SK-N-SH (cell line): ENCODE data around the gene TTC28. TPM values are rescaled to one million over a fixed set of nuclear protein-coding genes. Genes with fewer than 3 reads are reported as not detected.
A peak's percentile ranks its signal among the peaks of the same experiment; 100 is the strongest.

ENCODE experiments used
- CTCF ChIA-PET: fragments of 300-600, 350-600 bp; formaldehyde crosslinking; extraction: SDS; loops from one replicate; lab custom pipeline; 2021; lab: Yijun Ruan, JAX
- POLR2A ChIA-PET: fragments of 350-600 bp; sonication (Branson Sonifier 250); formaldehyde crosslinking; extraction: SDS; loops from one replicate; lab custom pipeline; 2020; ENCODE audit warnings: antibody characterized with exemption, inconsistent platforms; lab: Yijun Ruan, JAX
- DNase-seq: peaks from one replicate; pipeline ENCODE4 v3.0.0; 2012
- H2AFZ ChIP-seq: fragments of 200-600 bp; sonication (generic); 2 replicates; pipeline ENCODE4 v1.8.1; 2016; ENCODE audit warnings: antibody characterized with exemption, mild to moderate bottlenecking, low read depth
- H3F3A ChIP-seq: fragments of 200-600 bp; sonication (generic); replicated peaks from 2 replicates; pipeline ENCODE3; 2016; ENCODE audit warnings: antibody characterized with exemption, mild to moderate bottlenecking; ENCODE audit not compliant: insufficient read depth
- H3K27ac ChIP-seq, 2 experiments: fragments of 200-500 bp in 1 of 2; fragments of 200-600 bp in 1 of 2; sonication (Bioruptor generic) in 1 of 2; sonication (generic), shearing (Covaris generic) in 1 of 2; 2 replicates each; pipeline versions ENCODE4 v1.5.1 to v1.6.1; 2014 to 2016; ENCODE audit warnings: low read depth in 2 of 2, inconsistent platforms in 1 of 2, low read length in 1 of 2, mild to moderate bottlenecking in 1 of 2, mixed read lengths in 1 of 2
- H3K27me3 ChIP-seq: fragments of 200-600 bp; sonication (generic), shearing (Covaris generic); 2 replicates; pipeline ENCODE4 v1.6.1; 2016; ENCODE audit warnings: mixed run types; ENCODE audit not compliant: insufficient read depth
- H3K36me3 ChIP-seq, 2 experiments: fragments of 200-500 bp in 1 of 2; fragments of 200-600 bp in 1 of 2; sonication (Bioruptor generic) in 1 of 2; sonication (generic) in 1 of 2; replicated peaks in 1 of 2; 2 replicates each; pipeline versions ENCODE3 to v1.5.1; 2014 to 2016; ENCODE audit warnings: low read length in 1 of 2, mild to moderate bottlenecking in 1 of 2; ENCODE audit not compliant: insufficient read depth in 2 of 2, control insufficient read depth in 1 of 2
- H3K4me1 ChIP-seq, 2 experiments: fragments of 200-500 bp in 1 of 2; fragments of 200-600 bp in 1 of 2; sonication (Bioruptor generic) in 1 of 2; sonication (generic), shearing (Covaris generic) in 1 of 2; 2 replicates each; pipeline versions ENCODE4 v1.5.1 to v1.6.1; 2014 to 2016; ENCODE audit warnings: low read depth in 1 of 2, low read length in 1 of 2, mixed run types in 1 of 2; ENCODE audit not compliant: insufficient read depth in 2 of 2, control insufficient read depth in 1 of 2
- H3K4me2 ChIP-seq: fragments of 200-600 bp; sonication (generic), shearing (Covaris generic); 2 replicates; pipeline ENCODE4 v1.6.1; 2017; ENCODE audit warnings: mixed run types
- H3K4me3 ChIP-seq, 2 experiments: fragments of 200-500 bp in 1 of 2; fragments of 200-600 bp in 1 of 2; sonication (Bioruptor generic) in 1 of 2; sonication (generic), shearing (Covaris generic) in 1 of 2; 2 replicates each; pipeline versions ENCODE4 v1.5.1 to v1.8.1; 2014 to 2016; ENCODE audit warnings: low read depth in 2 of 2, inconsistent platforms in 1 of 2, low read length in 1 of 2, mild to moderate bottlenecking in 1 of 2, mixed read lengths in 1 of 2, moderate library complexity in 1 of 2
- H3K79me2 ChIP-seq: fragments of 200-600 bp; sonication (generic); 2 replicates; pipeline ENCODE4 v1.8.1; 2017; ENCODE audit warnings: mild to moderate bottlenecking; ENCODE audit not compliant: insufficient read depth
- H3K9ac ChIP-seq: fragments of 200-600 bp; sonication (generic); 2 replicates; pipeline ENCODE4 v1.6.1; 2017; ENCODE audit warnings: mixed run types
- H3K9me2 ChIP-seq: fragments of 200-600 bp; sonication (generic); 2 replicates; pipeline ENCODE4 v1.6.1; 2017; ENCODE audit warnings: mixed run types
- H3K9me3 ChIP-seq: fragments of 200-600 bp; sonication (generic); 2 replicates; pipeline ENCODE4 v1.6.1; 2017; ENCODE audit warnings: mixed run types, mild to moderate bottlenecking, moderate library complexity
- H4K20me1 ChIP-seq: fragments of 200-600 bp; sonication (generic); 2 replicates; pipeline ENCODE4 v1.6.1; 2017; ENCODE audit warnings: mild to moderate bottlenecking, mixed run types; ENCODE audit not compliant: insufficient read depth
- EZH2phosphoT487 ChIP-seq: fragments of 200-600 bp; sonication (generic); IDR thresholded peaks from 2 replicates; pipeline ENCODE4 v1.6.1; 2017; ENCODE audit warnings: low read depth, mixed run types, mild to moderate bottlenecking, antibody characterized with exemption, moderate library complexity, borderline replicate concordance
- FOSL2 ChIP-seq: IDR thresholded peaks from 2 replicates; pipeline ENCODE4 v1.4.0; 2012; ENCODE audit warnings: low read depth, mild to moderate bottlenecking, moderate library complexity, borderline replicate concordance
- FOXM1 ChIP-seq: IDR thresholded peaks from 2 replicates; pipeline ENCODE4 v1.4.0; 2012; ENCODE audit warnings: low read depth, mild to moderate bottlenecking
- GABPA ChIP-seq: IDR thresholded peaks from 2 replicates; pipeline ENCODE4 v1.4.0; 2012; ENCODE audit warnings: low read depth, mild to moderate bottlenecking
- GATA2 ChIP-seq: sonication (generic); formaldehyde crosslinking; IDR thresholded peaks from 2 replicates; pipeline ENCODE4 v1.5.0; 2020; ENCODE audit warnings: mild to moderate bottlenecking, missing genetic modification reagents
- JUND ChIP-seq: IDR thresholded peaks from 2 replicates; pipeline ENCODE4 v1.4.0; 2012
- MEF2A ChIP-seq: IDR thresholded peaks from 2 replicates; pipeline ENCODE4 v1.4.0; 2012; ENCODE audit warnings: low read depth, borderline replicate concordance
- MXI1 ChIP-seq: IDR thresholded peaks from 2 replicates; pipeline ENCODE4 v1.6.1; 2012; ENCODE audit warnings: mild to moderate bottlenecking, low read depth, low read length, improper control_type of control experiment
- NFIC ChIP-seq: IDR thresholded peaks from 2 replicates; pipeline ENCODE4 v1.4.0; 2012; ENCODE audit warnings: borderline replicate concordance
- RAD21 ChIP-seq: IDR thresholded peaks from 2 replicates; pipeline ENCODE4 v1.6.1; 2012; ENCODE audit warnings: mild to moderate bottlenecking, low read length
- SMC3 ChIP-seq: IDR thresholded peaks from 2 replicates; pipeline ENCODE4 v1.6.1; 2012; ENCODE audit warnings: low read depth, low read length, improper control_type of control experiment
- TCF12 ChIP-seq: IDR thresholded peaks from 2 replicates; pipeline ENCODE4 v1.4.0; 2012
- TEAD4 ChIP-seq: IDR thresholded peaks from 2 replicates; pipeline ENCODE4 v1.4.0; 2012; ENCODE audit warnings: mild to moderate bottlenecking, borderline replicate concordance; ENCODE audit not compliant: insufficient read depth
- YY1 ChIP-seq: IDR thresholded peaks from 2 replicates; pipeline ENCODE4 v1.4.0; 2012; ENCODE audit warnings: low read depth, mild to moderate bottlenecking
- WGBS: methylation state at CpG from one replicate; pipeline ENCODE4 v1.1.6; 2017; ENCODE audit warnings: low lambda C conversion rate; 5-methylcytosine and 5-hydroxymethylcytosine counted together
- polyA plus RNA-seq, 3 experiments: library from polyadenylated mRNA; depleted of rRNA; stranded (reverse); fragments of >200 nt; gene quantifications; 2 replicates each; pipeline ENCODE4 v1.2.3, GENCODE V29; 2012
- TF ChIP-seq, protein P1 (sequence below): IDR thresholded peaks from 2 replicates; pipeline ENCODE4 v1.4.0; 2012; ENCODE audit warnings: low read depth, borderline replicate concordance
- TF ChIP-seq, protein P2 (sequence below): IDR thresholded peaks from 2 replicates; pipeline ENCODE4 v1.4.0; 2012; ENCODE audit warnings: low read depth
- TF ChIP-seq, protein P3 (sequence below): IDR thresholded peaks from 2 replicates; pipeline ENCODE4; 2012
- TF ChIP-seq, protein P4 (sequence below): fragments of 200-600 bp; sonication (generic); IDR thresholded peaks from 2 replicates; pipeline ENCODE4 v1.6.1; 2017; ENCODE audit warnings: antibody characterized with exemption, mild to moderate bottlenecking, moderate library complexity

The TTC28 gene
- polyA plus RNA-seq, 1 of the 3 experiments (the other 2 are of a cell fraction): 5.9 TPM

DNA sequence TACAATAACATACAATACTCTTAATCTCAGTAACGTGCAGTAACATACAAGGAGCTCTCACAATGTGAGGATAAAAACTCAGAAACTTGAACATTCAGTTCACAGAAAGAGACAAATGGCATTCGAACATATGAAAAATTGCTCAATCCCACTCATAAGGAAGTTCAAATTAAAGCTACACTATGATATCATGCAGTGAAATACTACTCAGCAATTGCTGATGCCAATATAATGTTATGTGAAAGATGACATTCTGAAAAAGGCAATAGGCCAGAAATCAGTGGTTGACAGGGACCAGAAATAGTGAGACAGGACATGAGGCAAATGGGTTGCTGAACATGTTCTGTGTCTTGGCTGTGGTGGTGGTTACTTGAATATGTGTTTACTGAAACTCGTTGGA, 726.9 kb downstream of the TTC28 start (continued):
- TF ChIP-seq, protein P1, sequence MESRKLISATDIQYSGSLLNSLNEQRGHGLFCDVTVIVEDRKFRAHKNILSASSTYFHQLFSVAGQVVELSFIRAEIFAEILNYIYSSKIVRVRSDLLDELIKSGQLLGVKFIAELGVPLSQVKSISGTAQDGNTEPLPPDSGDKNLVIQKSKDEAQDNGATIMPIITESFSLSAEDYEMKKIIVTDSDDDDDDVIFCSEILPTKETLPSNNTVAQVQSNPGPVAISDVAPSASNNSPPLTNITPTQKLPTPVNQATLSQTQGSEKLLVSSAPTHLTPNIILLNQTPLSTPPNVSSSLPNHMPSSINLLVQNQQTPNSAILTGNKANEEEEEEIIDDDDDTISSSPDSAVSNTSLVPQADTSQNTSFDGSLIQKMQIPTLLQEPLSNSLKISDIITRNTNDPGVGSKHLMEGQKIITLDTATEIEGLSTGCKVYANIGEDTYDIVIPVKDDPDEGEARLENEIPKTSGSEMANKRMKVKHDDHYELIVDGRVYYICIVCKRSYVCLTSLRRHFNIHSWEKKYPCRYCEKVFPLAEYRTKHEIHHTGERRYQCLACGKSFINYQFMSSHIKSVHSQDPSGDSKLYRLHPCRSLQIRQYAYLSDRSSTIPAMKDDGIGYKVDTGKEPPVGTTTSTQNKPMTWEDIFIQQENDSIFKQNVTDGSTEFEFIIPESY: no peak
- TF ChIP-seq, protein P2, sequence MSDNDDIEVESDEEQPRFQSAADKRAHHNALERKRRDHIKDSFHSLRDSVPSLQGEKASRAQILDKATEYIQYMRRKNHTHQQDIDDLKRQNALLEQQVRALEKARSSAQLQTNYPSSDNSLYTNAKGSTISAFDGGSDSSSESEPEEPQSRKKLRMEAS: no peak

DNA sequence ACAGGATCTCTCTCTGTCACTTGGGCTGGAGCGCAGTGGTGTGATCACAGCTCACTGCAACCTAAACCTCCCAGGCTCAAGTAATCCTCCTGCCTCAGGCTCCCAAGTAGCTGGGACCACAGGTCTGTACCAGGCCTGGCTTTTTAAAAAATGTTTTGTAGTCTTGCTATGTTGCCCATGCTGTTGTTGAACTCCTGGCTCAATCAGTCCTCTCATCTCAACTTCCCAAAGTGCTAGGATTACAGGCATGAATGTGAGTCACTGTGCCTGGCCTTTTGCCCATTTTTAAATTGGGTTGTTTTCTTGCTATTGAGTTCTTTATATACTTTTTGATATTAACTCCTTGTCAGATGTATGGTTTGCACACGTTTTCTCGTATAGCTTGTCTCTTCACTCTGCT, 727.5 kb downstream of the TTC28 start:
- H3K27ac ChIP-seq: peak overlapping the region in 1 of 2 experiments; percentile 19; a peak in 1 of 4 replicates
- H4K20me1 ChIP-seq: no peaks in the 10 kb centered on the region
- DNase-seq: no peak
- no peak overlapping the region for H3K4me3 ChIP-seq
- H3K27me3 ChIP-seq: no peaks in the 10 kb centered on the region
- ChIA-PET CTCF (no interaction called here), POLR2A (no interaction called here)
- no peak overlapping the region for H3K9ac ChIP-seq
- H3K79me2 ChIP-seq: no peaks in the 10 kb centered on the region
- peaks cover 0 to 12% of the 10 kb centered on the region in 2 experiments; a peak in 1 of 4 replicates for H3K4me1 ChIP-seq
- H2AFZ ChIP-seq: no peak overlapping the region; the same call in 1 of the 2 replicates
- H3K9me3 ChIP-seq: no peaks in the 10 kb centered on the region
- TF ChIP-seq NFIC (peak; percentile 70; the same call in 1 of the 2 replicates), JUND (peak; percentile 50; the same call in 1 of the 2 replicates), SMC3 (no peak), FOSL2 (peak; percentile 52; the same call in 1 of the 2 replicates), EZH2phosphoT487 (no peak), RAD21 (no peak), MXI1 (no peak), GATA2 (CRISPR knock-in tag) (no peak), YY1 (no peak), FOXM1 (no peak)
- TF ChIP-seq, protein P3, sequence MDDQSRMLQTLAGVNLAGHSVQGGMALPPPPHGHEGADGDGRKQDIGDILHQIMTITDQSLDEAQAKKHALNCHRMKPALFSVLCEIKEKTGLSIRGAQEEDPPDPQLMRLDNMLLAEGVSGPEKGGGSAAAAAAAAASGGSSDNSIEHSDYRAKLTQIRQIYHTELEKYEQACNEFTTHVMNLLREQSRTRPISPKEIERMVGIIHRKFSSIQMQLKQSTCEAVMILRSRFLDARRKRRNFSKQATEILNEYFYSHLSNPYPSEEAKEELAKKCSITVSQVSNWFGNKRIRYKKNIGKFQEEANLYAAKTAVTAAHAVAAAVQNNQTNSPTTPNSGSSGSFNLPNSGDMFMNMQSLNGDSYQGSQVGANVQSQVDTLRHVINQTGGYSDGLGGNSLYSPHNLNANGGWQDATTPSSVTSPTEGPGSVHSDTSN: no peak
- peaks cover 0 to 4% of the 10 kb centered on the region in 2 experiments for H3K36me3 ChIP-seq
- H3K4me2 ChIP-seq: no peak overlapping the region
- 76% methylated on average over 3 of the region's 3 CpGs for WGBS
- no peaks in the 10 kb centered on the region for H3K9me2 ChIP-seq
- no peaks in the 10 kb centered on the region for H3F3A ChIP-seq

DNA sequence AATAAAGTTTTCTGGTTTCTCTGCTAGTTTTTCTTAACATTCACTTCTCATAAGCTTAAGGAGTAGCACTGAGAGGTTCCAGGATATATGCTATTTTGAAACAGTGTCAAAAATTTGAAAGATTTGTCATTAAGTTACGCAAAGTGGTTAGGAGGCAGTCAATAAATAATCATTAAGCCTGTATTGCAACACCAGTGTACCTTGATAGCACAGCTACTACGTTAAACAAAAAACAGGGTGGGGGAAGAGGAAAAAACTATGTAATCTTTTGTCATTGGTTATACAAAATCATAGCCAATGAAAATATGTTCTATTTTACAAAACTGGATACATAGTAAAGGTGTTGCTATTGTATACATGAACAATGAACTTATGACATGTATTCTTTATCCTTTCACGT, 730.2 kb downstream of the TTC28 start:
- no peaks in the 10 kb centered on the region for H3K27me3 ChIP-seq
- DNase-seq: no peak
- H3K4me1 ChIP-seq: peaks cover 0 to 12% of the 10 kb centered on the region in 2 experiments; a peak in 1 of 4 replicates
- ChIA-PET POLR2A (no interaction called here), CTCF (interaction anchor here (0.6 to 2.0 kb wide), 5 partner anchors 10 to 63 kb away, joined by 3 to 8 read pairs (median 3); no protein-coding TSS in a partner anchor)
- H3F3A ChIP-seq: no peaks in the 10 kb centered on the region
- no peak overlapping the region for H3K27ac ChIP-seq
- 85% methylated on average over 3 of the region's 3 CpGs for WGBS
- no peaks in the 10 kb centered on the region for H3K79me2 ChIP-seq
- H3K4me2 ChIP-seq: no peak overlapping the region
- no peaks in the 10 kb centered on the region for H3K36me3 ChIP-seq
- no peaks in the 10 kb centered on the region for H3K9me3 ChIP-seq
- H3K9me2 ChIP-seq: no peaks in the 10 kb centered on the region
- H4K20me1 ChIP-seq: no peaks in the 10 kb centered on the region
- no peak overlapping the region for H2AFZ ChIP-seq
- H3K9ac ChIP-seq: no peak overlapping the region
- TF ChIP-seq, protein P4, sequence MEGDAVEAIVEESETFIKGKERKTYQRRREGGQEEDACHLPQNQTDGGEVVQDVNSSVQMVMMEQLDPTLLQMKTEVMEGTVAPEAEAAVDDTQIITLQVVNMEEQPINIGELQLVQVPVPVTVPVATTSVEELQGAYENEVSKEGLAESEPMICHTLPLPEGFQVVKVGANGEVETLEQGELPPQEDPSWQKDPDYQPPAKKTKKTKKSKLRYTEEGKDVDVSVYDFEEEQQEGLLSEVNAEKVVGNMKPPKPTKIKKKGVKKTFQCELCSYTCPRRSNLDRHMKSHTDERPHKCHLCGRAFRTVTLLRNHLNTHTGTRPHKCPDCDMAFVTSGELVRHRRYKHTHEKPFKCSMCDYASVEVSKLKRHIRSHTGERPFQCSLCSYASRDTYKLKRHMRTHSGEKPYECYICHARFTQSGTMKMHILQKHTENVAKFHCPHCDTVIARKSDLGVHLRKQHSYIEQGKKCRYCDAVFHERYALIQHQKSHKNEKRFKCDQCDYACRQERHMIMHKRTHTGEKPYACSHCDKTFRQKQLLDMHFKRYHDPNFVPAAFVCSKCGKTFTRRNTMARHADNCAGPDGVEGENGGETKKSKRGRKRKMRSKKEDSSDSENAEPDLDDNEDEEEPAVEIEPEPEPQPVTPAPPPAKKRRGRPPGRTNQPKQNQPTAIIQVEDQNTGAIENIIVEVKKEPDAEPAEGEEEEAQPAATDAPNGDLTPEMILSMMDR: no peak
- no peak for TF ChIP-seq MEF2A
- TF ChIP-seq, protein P3: no peak
- no peak for TF ChIP-seq TEAD4
- no peak for TF ChIP-seq MXI1
- no peak for TF ChIP-seq GATA2 (CRISPR knock-in tag)
- TF ChIP-seq GABPA: no peak
- TF ChIP-seq TCF12: no peak
- no peak for TF ChIP-seq FOXM1
- no peak overlapping the region for H3K4me3 ChIP-seq
